HG03095 (cell line): Measurements from ENCODE around the gene SHISA7.

ENCODE experiments used
- ATAC-seq: cut with Tn5 transposase; IDR thresholded peaks from one replicate; pipeline ENCODE4 v1.9.1; 2021; ENCODE audit warnings: moderate library complexity; ENCODE audit not compliant: unreplicated experiment

SHISA7 gene

GRCh38 chr19:55482156-55482961 is 39.3 kb upstream of the SHISA7 start:
- no peak for ATAC-seq

- no peak for ATAC-seq
These were observed 38.7 kb upstream of the SHISA7 start for GRCh38 chr19:55481794-55482155.

GRCh38 chr19:55481148-55481793 is 38.2 kb upstream of the SHISA7 start:
- no peak for ATAC-seq

GRCh38 chr19:55479451-55480230 is 36.5 kb upstream of the SHISA7 start:
- ATAC-seq: no peak

- ATAC-seq: no peak
These were observed 35.9 kb upstream of the SHISA7 start for GRCh38 chr19:55479045-55479444.

GRCh38 chr19:55478364-55478763 is 35.3 kb upstream of the SHISA7 start:
- ATAC-seq: no peak

- no peak for ATAC-seq
These were observed 34.8 kb upstream of the SHISA7 start for GRCh38 chr19:55477905-55478304.

- peak; percentile 84 for ATAC-seq
These were observed 33.1 kb upstream of the SHISA7 start, which contains the start of gene ZNF628 for GRCh38 chr19:55476100-55476775. Gene ZNF628, plus strand, starts transcription at chr19:55476617. Its CDS starts 3,294 bp downstream, at chr19:55479911.

- no peak for ATAC-seq
These were observed 31.5 kb upstream of the SHISA7 start for GRCh38 chr19:55474269-55475265.

- ATAC-seq: no peak
These were observed 30.3 kb upstream of the SHISA7 start for GRCh38 chr19:55473225-55474012.

GRCh38 chr19:55472463-55472862 is 29.4 kb upstream of the SHISA7 start:
- ATAC-seq: no peak

GRCh38 chr19:55471266-55471665 is 28.2 kb upstream of the SHISA7 start:
- ATAC-seq: no peak

- ATAC-seq: no peak
These were observed 24.9 kb upstream of the SHISA7 start for GRCh38 chr19:55468054-55468393.

- no peak for ATAC-seq
These were observed 24.3 kb upstream of the SHISA7 start for GRCh38 chr19:55467236-55468053.

- ATAC-seq: no peak
These were observed 23.1 kb upstream of the SHISA7 start for GRCh38 chr19:55466241-55466614.

GRCh38 chr19:55465460-55466240 is 22.6 kb upstream of the SHISA7 start:
- no peak for ATAC-seq

- ATAC-seq: no peak
These were observed 21.6 kb upstream of the SHISA7 start, which contains the start of gene C19orf85 for GRCh38 chr19:55464662-55465054. Gene C19orf85, minus strand, starts transcription at chr19:55464751. Its CDS starts 197 bp downstream, at chr19:55464554.
